Uterus (tissue), 2 donors: Measurements from ENCODE around the gene PLCH2.

Experiments
- CTCF ChIP-seq, 4 experiments: fragments of 200-600 bp in 2 of 4; fragments of 450-650 bp in 2 of 4; sonication (generic) in 2 of 4; IDR thresholded peaks; one replicate each; pipeline ENCODE4 v1.5.1; 2016 to 2019; ENCODE audit warnings: antibody characterized with exemption in 4 of 4, mild to moderate bottlenecking in 2 of 4, moderate library complexity in 1 of 4
- POLR2A ChIP-seq, 2 donors: fragments of 450-650 bp; IDR thresholded peaks; one replicate each; pipeline ENCODE4 v1.6.1; 2016; ENCODE audit warnings: antibody characterized with exemption in 2 of 2, mild to moderate bottlenecking in 1 of 2, moderate library complexity in 1 of 2

- TF ChIP-seq CTCF (IDR thresholded peaks at IDR 0.05): no peak
- no peak for TF ChIP-seq POLR2A (IDR thresholded peaks at IDR 0.05)
These were observed 56.5 kb downstream of the PLCH2 start for GRCh38 chr1:2532485-2533160.
